HG02610 (cell line): ENCODE measurements around the gene PLXNA1.

Source experiments
- ATAC-seq: cut with Tn5 transposase; IDR thresholded peaks from one replicate; pipeline ENCODE4 v1.9.1; 2021; ENCODE audit warnings: mild to moderate bottlenecking, moderate library complexity; ENCODE audit not compliant: unreplicated experiment

The PLXNA1 gene

GRCh38 chr3:126982471-126983175, at the start of gene PLXNA1:
TSS of gene PLXNA1 (plus strand) at chr3:126983115. CDS start at chr3:126988594, 5,479 bp downstream.
- peak; percentile 54 for ATAC-seq

GRCh38 chr3:126934031-126934531, 48.8 kb upstream of the PLXNA1 start:
- no peak for ATAC-seq

GRCh38 chr3:126934991-126935390, 47.9 kb upstream of the PLXNA1 start:
- no peak for ATAC-seq

GRCh38 chr3:126935756-126936509, 47.0 kb upstream of the PLXNA1 start:
- no peak for ATAC-seq

- ATAC-seq: no peak
Measured at GRCh38 chr3:126936853-126937425, 46.0 kb upstream of the PLXNA1 start.

GRCh38 chr3:126937533-126937932, 45.4 kb upstream of the PLXNA1 start:
- ATAC-seq: no peak

- ATAC-seq: no peak
Measured at GRCh38 chr3:126937973-126938372, 44.9 kb upstream of the PLXNA1 start.

- ATAC-seq: no peak
Measured at GRCh38 chr3:126938520-126939337, 44.2 kb upstream of the PLXNA1 start.

GRCh38 chr3:126939338-126939718, 43.6 kb upstream of the PLXNA1 start:
- ATAC-seq: no peak

- ATAC-seq: no peak
Measured at GRCh38 chr3:126939733-126940132, 43.2 kb upstream of the PLXNA1 start.

- no peak for ATAC-seq
Measured at GRCh38 chr3:126941721-126942270, 41.1 kb upstream of the PLXNA1 start.

GRCh38 chr3:126944089-126944965, 38.6 kb upstream of the PLXNA1 start:
- ATAC-seq: no peak

- ATAC-seq: no peak
Measured at GRCh38 chr3:126945171-126945721, 37.7 kb upstream of the PLXNA1 start.

- no peak for ATAC-seq
Measured at GRCh38 chr3:126945891-126946290, 37.0 kb upstream of the PLXNA1 start.

GRCh38 chr3:126946405-126946804, 36.5 kb upstream of the PLXNA1 start:
- no peak for ATAC-seq

GRCh38 chr3:126947429-126947828, 35.5 kb upstream of the PLXNA1 start:
- no peak for ATAC-seq

- ATAC-seq: no peak
Measured at GRCh38 chr3:126948980-126949535, 33.9 kb upstream of the PLXNA1 start.

- ATAC-seq: no peak
Measured at GRCh38 chr3:126951561-126951960, 31.4 kb upstream of the PLXNA1 start.
